WI38 (cell line): ENCODE data around the gene NGFR.

Source experiments
- H3K4me3 ChIP-seq: 2 replicates; pipeline ENCODE4 v1.5.1; 2011; ENCODE audit warnings: low read depth, mild to moderate bottlenecking, control low read depth, low read length
- CTCF ChIP-seq: IDR thresholded peaks from 2 replicates; pipeline ENCODE4 v1.5.1; 2012; ENCODE audit warnings: low read depth, mild to moderate bottlenecking, control low read depth, low read length

NGFR gene

GRCh38 chr17:49452661-49453060, 42.4 kb upstream of the NGFR start:
- no peak for TF ChIP-seq CTCF
- H3K4me3 ChIP-seq = no peak overlapping the region

- no peak overlapping the region for H3K4me3 ChIP-seq
- no peak for TF ChIP-seq CTCF
Observed at GRCh38 chr17:49454050-49454449, 41.0 kb upstream of the NGFR start.

- H3K4me3 ChIP-seq = no peak overlapping the region
- TF ChIP-seq CTCF = no peak
Observed at GRCh38 chr17:49455272-49455861, 39.7 kb upstream of the NGFR start.

GRCh38 chr17:49456183-49456965, 38.7 kb upstream of the NGFR start:
- no peak overlapping the region for H3K4me3 ChIP-seq
- TF ChIP-seq CTCF = no peak

GRCh38 chr17:49457564-49458535, 37.2 kb upstream of the NGFR start:
- TF ChIP-seq CTCF = no peak
- H3K4me3 ChIP-seq = no peak overlapping the region

GRCh38 chr17:49459401-49459984, 35.6 kb upstream of the NGFR start:
- H3K4me3 ChIP-seq = no peak overlapping the region
- TF ChIP-seq CTCF = no peak
